ENCODE results near the gene FUT1.
"Not testable (repeated sequence)": the region's sequence is repeated elsewhere in the genome, so short reads cannot be mapped to it uniquely, and the experiment has no call there.

FUT1 gene

DNA sequence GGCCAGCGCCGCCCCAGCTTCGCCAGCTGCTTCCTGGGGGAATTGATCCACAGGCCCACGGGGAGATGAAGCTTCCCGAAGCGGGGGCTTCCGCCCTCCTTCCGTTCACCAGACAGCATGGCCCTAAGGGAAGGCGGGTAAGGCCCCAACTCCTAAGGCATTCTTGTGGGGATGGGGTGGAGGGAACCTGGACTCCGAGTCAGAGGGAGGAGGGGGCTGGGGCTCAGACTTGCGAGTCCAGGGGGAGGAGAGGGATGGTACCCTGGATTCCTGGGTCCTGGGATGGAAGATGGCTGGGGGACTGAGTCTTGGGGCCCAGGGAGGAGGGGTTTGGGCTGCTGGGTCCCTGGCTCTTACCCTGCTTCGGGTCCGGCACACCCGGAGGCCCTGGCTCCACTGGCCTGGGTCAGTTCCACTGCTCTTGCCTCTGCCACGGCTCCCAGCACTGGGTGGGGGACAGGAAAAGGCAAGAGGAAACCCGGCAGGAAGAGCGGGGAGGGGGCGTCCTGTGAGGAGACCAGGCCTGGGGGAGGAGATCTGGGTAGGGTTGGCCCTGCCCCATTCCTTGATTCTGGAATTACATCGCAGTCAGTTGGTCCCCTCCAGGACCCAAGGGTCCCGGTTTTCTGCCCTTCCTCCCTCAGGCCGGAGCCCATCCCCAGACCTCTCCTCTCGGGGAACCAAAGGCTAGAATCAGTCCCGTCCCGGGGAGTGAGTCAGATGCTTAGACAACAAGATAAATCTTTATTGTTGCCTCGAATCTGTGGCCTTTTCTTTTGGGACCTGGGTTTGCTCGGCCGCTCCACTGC lies 12.1 kb downstream of the FUT1 start, which contains the start of gene RASIP1:
Gene RASIP1 (minus strand): TSS at position 447 of the 809 bp plus-strand sequence. CDS start 328 bp downstream, at position 119.
- no peak for FAIRE-seq

GRCh38 chr19:48739404-48740163 lies 12.9 kb downstream of the FUT1 start:
- no peak for FAIRE-seq

GRCh38 chr19:48738557-48739403 lies 13.7 kb downstream of the FUT1 start:
- FAIRE-seq: no peak

DNA sequence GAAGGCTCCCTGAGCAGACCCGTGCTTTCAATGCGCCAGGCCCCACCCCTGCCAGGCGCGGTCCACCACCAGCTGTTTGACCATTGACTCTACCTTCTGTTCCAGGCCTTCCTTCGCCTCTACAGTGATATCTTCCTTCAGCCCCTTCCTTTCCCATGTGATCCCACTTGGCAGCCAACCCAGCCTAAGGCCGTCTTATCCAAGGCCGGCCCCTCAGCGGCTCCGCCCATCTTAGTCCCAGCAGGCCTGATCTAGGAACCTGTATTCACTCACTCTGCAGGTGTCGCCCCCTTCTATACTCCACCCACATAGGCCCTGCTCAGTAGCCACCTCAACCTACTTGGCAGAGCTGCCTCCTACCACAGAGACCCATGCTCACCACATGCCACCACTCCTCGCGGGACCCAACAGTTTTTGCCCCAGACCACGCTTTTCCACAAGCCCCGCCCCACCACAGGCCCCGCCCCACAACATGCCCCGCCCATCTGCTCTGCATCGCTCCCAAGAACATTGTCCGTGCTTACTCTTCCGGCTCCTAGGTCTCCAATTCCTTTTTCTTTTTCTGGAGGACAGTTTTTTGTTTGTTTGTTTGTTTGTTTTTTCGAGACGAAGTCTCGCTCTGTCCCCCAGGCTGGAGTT lies 15.0 kb downstream of the FUT1 start:
- FAIRE-seq: no peak

DNA sequence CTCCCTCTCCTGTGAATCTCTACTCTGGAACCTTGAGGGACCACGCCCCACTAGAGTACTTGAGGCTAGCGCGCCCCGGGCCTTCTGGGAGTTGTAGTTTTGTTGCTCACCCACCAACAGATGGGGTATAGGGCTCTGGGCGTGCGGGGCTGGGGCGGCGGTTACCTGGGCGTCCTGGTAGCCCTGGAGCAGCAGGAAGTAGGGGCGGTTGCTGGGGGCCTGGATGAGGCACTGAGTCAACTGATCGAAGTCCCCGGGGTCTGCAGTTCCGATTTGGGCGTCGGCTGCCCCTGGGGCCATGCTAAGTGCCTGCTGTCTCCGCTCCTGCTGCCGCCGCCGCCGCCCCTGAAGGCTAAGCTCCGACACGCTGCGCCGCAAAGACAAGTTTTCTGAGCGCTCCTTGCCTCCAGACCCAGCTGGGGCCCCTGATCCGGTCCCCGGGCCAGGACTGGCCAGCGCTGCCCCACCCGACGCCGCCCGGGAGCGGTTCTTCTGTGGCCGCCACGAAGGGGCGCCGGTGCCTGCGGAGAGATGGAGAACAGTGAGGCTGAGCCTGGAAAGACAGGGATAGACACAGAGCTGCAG lies 17.3 kb downstream of the FUT1 start:
- no peak for FAIRE-seq

GRCh38 chr19:48734625-48735024 lies 17.8 kb downstream of the FUT1 start:
- FAIRE-seq: no peak

DNA sequence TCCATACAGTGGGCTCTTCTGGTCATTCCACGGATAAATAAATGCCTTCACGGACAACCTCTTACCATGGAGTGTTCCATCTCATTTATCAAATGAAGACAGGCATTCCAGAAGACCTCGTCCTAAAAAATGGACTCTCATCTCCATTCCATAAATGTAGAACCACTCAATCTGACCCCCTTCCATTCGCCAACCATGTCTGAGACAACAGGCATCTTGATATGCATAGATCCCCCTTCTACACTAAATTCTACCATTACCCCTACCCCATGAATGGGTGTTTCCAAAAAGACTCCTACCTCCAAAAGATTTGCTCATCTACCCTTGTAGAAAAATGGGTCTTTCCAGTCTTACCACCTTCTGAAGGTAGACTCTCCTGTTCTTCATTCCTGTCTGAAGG lies 21.0 kb downstream of the FUT1 start:
- no peak for FAIRE-seq

GRCh38 chr19:48728911-48729664 lies 23.4 kb downstream of the FUT1 start:
- FAIRE-seq: no peak

DNA sequence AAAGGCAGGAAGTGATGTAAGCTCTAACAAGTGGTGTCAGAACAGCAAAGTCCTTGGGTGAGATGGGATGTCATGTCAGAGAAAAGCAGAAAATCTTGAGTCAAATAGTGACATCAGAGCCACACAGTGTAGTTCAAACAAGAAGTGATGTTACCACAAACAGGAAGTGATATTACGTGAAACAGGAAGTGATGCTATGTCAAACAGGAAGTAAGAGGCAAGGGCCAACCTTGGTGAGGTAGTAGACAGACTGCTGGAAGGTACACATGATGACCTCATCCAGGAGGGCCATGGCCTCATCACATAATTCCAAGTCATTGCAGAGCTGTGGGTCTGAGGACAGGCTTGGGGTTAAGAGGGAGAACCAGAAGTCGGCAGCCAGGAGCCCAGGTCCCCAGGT lies 25.9 kb downstream of the FUT1 start:
- FAIRE-seq: no peak

DNA sequence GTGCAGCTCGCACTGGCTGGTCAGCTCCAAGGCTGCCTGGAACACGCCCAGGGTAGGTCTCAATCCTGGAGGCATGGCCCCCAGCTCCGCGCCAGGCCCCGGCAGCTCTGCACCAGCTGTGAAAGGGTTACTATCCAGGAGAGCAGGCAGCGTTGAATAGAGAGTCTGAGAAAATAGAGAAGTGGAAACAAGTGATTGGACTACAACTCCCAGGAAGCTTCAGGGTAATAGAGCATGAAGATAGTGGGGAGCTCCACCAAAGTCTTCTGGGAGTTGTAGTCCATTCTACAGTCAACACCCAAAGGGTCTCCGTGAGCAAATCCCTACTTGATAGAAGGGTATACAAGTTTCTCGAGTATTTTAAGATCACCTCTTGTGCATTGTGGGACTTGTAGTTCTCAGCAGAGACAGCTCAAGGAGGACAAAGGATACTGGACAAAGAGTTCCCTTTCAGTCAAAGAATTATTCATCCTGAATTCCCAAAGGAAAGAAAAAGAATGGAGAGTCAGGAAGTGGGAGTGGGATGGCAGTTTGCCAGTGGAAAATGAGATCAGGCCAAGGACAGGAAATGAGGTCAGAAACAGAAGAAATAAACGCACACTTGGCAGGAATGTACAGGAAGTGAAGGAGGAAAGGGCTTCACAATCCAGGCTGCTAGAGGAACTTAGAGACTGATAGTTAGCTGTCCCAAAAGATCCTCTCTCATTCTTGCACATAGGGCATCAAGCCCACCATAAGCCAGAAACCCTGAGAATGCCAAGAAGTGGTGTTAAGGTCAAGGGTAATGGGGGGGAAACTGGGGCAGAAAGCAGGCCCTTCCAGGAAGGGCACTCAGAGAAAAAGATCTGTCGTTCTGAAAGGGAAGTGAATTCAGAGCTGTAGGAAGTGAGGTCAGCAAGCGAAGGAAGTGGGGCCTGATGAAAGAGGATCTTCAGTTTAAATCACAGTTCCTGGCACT lies 27.4 kb downstream of the FUT1 start:
- no peak for FAIRE-seq

GRCh38 chr19:48722196-48722708 lies 30.2 kb downstream of the FUT1 start:
- FAIRE-seq: no peak

DNA sequence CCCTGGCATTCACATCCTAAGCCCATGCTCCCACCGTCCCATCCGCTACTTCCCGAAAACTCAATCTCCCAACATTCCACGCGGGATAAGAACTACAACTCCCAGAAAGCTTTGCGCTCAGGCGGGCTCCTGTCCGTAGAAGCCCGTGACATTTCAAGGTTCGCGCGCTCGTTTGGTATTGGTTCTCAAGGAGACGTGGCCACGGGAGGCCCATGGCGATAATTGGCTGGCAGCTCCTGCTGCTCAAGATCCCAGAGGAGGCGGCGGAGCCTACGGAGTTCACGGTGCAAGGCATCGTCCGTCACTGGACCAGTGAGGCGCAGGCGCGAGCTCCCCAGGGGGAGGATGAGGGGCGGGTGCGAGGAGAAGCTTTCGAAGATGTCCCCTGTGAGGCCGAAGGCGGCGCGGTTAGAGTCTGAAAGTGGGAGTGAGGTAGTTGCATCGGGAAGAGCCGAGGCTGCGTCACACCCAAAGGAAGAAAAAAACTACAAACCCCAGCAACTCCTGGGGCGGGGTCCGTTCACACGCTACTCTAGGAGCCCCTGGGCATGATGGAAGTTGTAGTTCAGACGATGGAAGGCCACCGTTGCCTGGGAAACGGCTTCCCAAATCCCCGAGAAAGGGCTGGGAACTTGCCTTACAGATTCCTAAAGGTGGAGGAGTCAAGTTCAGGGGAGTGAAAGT lies 31.7 kb downstream of the FUT1 start:
- FAIRE-seq: peak; percentile 96

DNA sequence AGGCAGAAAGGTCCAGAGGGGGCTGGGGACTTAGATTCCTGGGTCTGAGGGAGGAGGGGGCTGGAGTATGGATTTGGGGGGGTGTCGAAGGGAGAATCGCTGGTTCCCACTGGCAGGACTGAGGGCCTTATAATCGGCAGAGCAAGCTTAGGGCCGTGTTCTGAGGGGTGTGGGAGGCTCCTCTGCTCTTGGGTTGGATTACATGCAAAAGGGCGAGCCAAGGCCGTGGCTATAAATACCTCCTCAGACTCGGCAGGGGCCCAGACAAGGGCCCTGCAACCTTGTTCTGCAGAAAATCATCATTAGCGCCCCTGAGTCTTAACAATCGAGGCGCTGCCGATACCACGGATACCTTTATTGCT lies 32.2 kb downstream of the FUT1 start:
- no peak for FAIRE-seq

- FAIRE-seq: no peak
These were observed 32.9 kb downstream of the FUT1 start, which contains the start of gene MAMSTR for GRCh38 chr19:48719263-48720171. TSS of gene MAMSTR (minus strand) at chr19:48719725. CDS start at chr19:48719031, 694 bp downstream.

DNA sequence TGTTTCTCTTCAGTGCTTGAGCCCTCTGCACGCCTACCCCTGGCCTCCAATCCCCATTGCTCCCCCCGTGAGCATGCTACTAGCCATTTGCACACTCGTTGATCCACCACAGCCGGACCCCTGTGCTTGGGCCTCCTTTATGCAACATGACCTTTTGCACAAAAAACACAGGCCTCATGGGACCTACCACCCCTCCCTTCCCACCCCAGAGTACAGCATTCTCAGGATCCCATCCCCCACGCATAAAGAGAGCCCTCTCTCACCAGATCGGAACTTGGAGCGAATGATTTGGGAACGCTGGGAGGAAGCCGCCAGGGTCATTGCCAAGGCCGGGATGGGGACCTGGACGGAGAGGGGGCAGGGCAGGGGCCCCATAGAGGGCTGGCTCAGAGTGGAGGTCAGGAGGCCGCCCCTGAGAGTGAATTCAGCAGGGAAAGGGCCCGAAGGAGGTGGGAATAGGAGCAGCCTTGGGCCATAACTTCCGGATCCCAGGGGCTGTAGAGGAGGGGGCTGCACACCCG lies 33.7 kb downstream of the FUT1 start:
- no peak for FAIRE-seq

- not testable (repeated sequence) for FAIRE-seq
These were observed 34.3 kb downstream of the FUT1 start for GRCh38 chr19:48718106-48718505.

DNA sequence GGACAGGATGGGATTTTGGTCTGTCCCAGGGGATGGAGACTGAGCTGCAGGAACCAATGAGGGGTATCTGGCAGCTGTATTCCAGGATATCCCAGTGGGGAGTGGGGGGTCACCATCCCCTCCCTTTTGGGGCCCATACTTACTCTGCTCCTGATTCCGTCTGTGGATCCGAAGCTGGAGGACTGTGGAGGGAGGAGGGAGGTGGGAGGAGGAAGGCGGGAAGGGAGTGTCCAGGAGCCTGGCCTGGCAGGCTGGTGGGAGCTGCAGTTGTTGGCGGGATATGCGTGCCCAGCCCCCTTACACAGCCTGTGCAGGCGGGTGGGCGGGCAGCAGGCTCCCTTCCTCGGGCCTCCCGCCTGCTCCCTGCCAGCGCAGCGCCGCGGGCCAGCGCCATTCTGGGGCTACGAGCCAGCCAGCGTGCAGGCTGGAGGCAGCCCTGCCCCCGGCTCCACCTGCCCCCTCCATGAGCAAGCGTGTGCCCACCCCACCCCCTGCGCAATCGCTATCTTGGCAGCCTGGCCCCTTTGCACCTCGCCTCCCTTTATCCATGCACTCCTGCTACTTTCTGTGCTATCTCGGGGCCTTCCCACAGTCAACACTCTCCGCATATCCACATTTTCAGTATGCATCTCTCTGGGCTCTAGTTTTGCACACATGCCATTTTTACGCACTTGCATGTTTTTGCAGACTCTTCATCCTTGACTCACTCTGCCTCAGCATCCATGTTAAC lies 35.7 kb downstream of the FUT1 start:
- no peak for FAIRE-seq
